Loucy (cell line): ENCODE results near the gene MT4.

Experiments used
- H2AFZ ChIP-seq: fragments of 200-600 bp; sonication (generic); 2 replicates; pipeline ENCODE4 v1.6.0; 2016; ENCODE audit warnings: antibody characterized with exemption, mild to moderate bottlenecking, low read length, moderate library complexity
- H3F3A ChIP-seq: fragments of 200-600 bp; 2 replicates; pipeline ENCODE4 v1.6.0; 2016; ENCODE audit warnings: antibody characterized with exemption, low read depth, mild to moderate bottlenecking
- H3K27me3 ChIP-seq: fragments of 200-600 bp; sonication (generic); 2 replicates; pipeline ENCODE4 v1.6.1; 2014; ENCODE audit warnings: low read length, mild to moderate bottlenecking; ENCODE audit not compliant: insufficient read depth, poor library complexity, severe bottlenecking
- H3K36me3 ChIP-seq: fragments of 200-600 bp; sonication (generic); 2 replicates; pipeline ENCODE4 v1.6.1; 2016; ENCODE audit warnings: low read length; ENCODE audit not compliant: insufficient read depth
- H3K4me1 ChIP-seq: fragments of 200-600 bp; sonication (generic); 2 replicates; pipeline ENCODE4 v1.5.1; 2014; ENCODE audit warnings: low read length, mild to moderate bottlenecking; ENCODE audit not compliant: insufficient read depth, poor library complexity, severe bottlenecking
- H3K4me2 ChIP-seq: fragments of 200-600 bp; sonication (generic); 2 replicates; pipeline ENCODE4 v1.6.0; 2014; ENCODE audit warnings: antibody characterized with exemption, low read length, low read depth, mild to moderate bottlenecking; ENCODE audit not compliant: poor library complexity, severe bottlenecking
- H3K4me3 ChIP-seq: fragments of 200-600 bp; sonication (generic); 2 replicates; pipeline ENCODE4 v1.5.1; 2014; ENCODE audit warnings: low read length, mild to moderate bottlenecking, mixed read lengths; ENCODE audit not compliant: poor library complexity, severe bottlenecking
- H3K79me2 ChIP-seq: fragments of 200-600 bp; sonication (generic); 2 replicates; pipeline ENCODE4 v1.6.1; 2014; ENCODE audit warnings: low read length; ENCODE audit not compliant: insufficient read depth
- H3K9ac ChIP-seq: fragments of 200-600 bp; sonication (generic); 2 replicates; pipeline ENCODE4 v1.6.0; 2014; ENCODE audit warnings: mild to moderate bottlenecking, low read depth, low read length, moderate library complexity; ENCODE audit not compliant: poor library complexity, severe bottlenecking
- H3K9me2 ChIP-seq: fragments of 200-600 bp; sonication (generic); replicated peaks from 2 replicates; pipeline ENCODE4 v1.6.1; 2016; ENCODE audit warnings: low read depth, low read length, mixed read lengths
- H3K9me3 ChIP-seq: fragments of 200-600 bp; sonication (generic); 2 replicates; pipeline ENCODE4 v1.6.1; 2014; ENCODE audit warnings: mild to moderate bottlenecking, antibody characterized with exemption, low read length, low read depth; ENCODE audit not compliant: insufficient read depth
- H4K20me1 ChIP-seq: fragments of 200-600 bp; sonication (generic); 2 replicates; pipeline ENCODE4 v1.6.0; 2014; ENCODE audit warnings: antibody characterized with exemption, low read length, mild to moderate bottlenecking; ENCODE audit not compliant: insufficient read depth, poor library complexity, severe bottlenecking
- CTCF ChIP-seq: fragments of 200-600 bp; sonication (generic); conservative IDR thresholded peaks from 2 replicates; pipeline ENCODE4 v1.5.1; 2014; ENCODE audit warnings: mild to moderate bottlenecking, antibody characterized with exemption, low read length
- EZH2phosphoT487 ChIP-seq: fragments of 200-600 bp; IDR thresholded peaks from 2 replicates; pipeline ENCODE4 v1.6.1; 2018; ENCODE audit warnings: antibody characterized with exemption, mild to moderate bottlenecking, moderate library complexity, borderline replicate concordance

MT4 gene

GRCh38 chr16:56610017-56610608 lies 45.2 kb downstream of the MT4 start:
- H3K27me3 ChIP-seq, result no peaks in the 10 kb centered on the region
- H2AFZ ChIP-seq, result peak overlapping the region; percentile 89
- TF ChIP-seq CTCF (no peak), EZH2phosphoT487 (no peak)
- H3K9me3 ChIP-seq, result no peaks in the 10 kb centered on the region
- H3K79me2 ChIP-seq, result peaks cover 7% of the 10 kb centered on the region
- H3K4me1 ChIP-seq, result peaks cover 19% of the 10 kb centered on the region
- H3K9ac ChIP-seq, result peak overlapping the region; percentile 84
- H3F3A ChIP-seq, result no peaks in the 10 kb centered on the region
- H3K4me3 ChIP-seq, result peak overlapping the region; percentile 77
- H3K9me2 ChIP-seq, result no peaks in the 10 kb centered on the region
- H3K4me2 ChIP-seq, result peak overlapping the region; percentile 86
- no peaks in the 10 kb centered on the region for H4K20me1 ChIP-seq
- H3K36me3 ChIP-seq, result no peaks in the 10 kb centered on the region

GRCh38 chr16:56610609-56611111 lies 45.8 kb downstream of the MT4 start:
- Histone ChIP-seq H3K9me3 (no peaks in the 10 kb centered on the region), H3K4me3 (peak overlapping the region; percentile 77), H3F3A (no peaks in the 10 kb centered on the region), H3K4me1 (peaks cover 19% of the 10 kb centered on the region), H3K36me3 (no peaks in the 10 kb centered on the region), H3K9ac (peak overlapping the region; percentile 84), H4K20me1 (no peaks in the 10 kb centered on the region), H3K9me2 (no peaks in the 10 kb centered on the region), H3K79me2 (peaks cover 7% of the 10 kb centered on the region), H2AFZ (peak overlapping the region; percentile 89), H3K27me3 (no peaks in the 10 kb centered on the region), H3K4me2 (peak overlapping the region; percentile 86)
- no peak for TF ChIP-seq EZH2phosphoT487
- TF ChIP-seq CTCF, result no peak

GRCh38 chr16:56611281-56611833 lies 46.5 kb downstream of the MT4 start:
- Histone ChIP-seq H3K9me2 (no peaks in the 10 kb centered on the region), H3K9ac (no peak overlapping the region), H3K4me2 (no peak overlapping the region), H4K20me1 (no peaks in the 10 kb centered on the region), H3K27me3 (no peaks in the 10 kb centered on the region), H3K4me1 (peaks cover 19% of the 10 kb centered on the region), H3K9me3 (no peaks in the 10 kb centered on the region), H3K79me2 (peaks cover 7% of the 10 kb centered on the region), H3F3A (no peaks in the 10 kb centered on the region), H2AFZ (no peak overlapping the region), H3K36me3 (no peaks in the 10 kb centered on the region), H3K4me3 (no peak overlapping the region)
- TF ChIP-seq EZH2phosphoT487 (no peak), CTCF (no peak)
